Right atrium auricular region (tissue), 2 donors: ENCODE results near the gene FAM149A. TPM values are rescaled to one million over a fixed set of nuclear protein-coding genes. Genes with fewer than 3 reads are reported as not detected.

ENCODE experiments used
- DNase-seq: peaks from one replicate; pipeline ENCODE4 v3.0.0-alpha.2; 2019; ENCODE audit warnings: low spot score
- H3K27ac ChIP-seq, 2 donors: fragments of 200-600 bp; sonication (generic); 1 replicate in 1 of 2; 2 replicates in 1 of 2; pipeline ENCODE4 v1.5.1; 2016 to 2019
- H3K27me3 ChIP-seq, 2 donors: fragments of 200-600 bp; sonication (generic); one replicate each; pipeline versions ENCODE4 v1.5.1 to v1.6.0; 2017 to 2019
- H3K36me3 ChIP-seq: fragments of 200-600 bp; sonication (generic); one replicate; pipeline ENCODE4 v1.5.1; 2016
- H3K4me1 ChIP-seq, 2 donors: fragments of 200-600 bp; sonication (generic); one replicate each; pipeline versions ENCODE4 v1.5.1 to v1.6.0; 2017 to 2019
- H3K4me3 ChIP-seq, 2 donors: fragments of 200-600 bp; sonication (generic); 1 replicate in 1 of 2; 2 replicates in 1 of 2; pipeline ENCODE4 v1.5.1; 2017 to 2019; ENCODE audit warnings: mild to moderate bottlenecking in 1 of 2, moderate library complexity in 1 of 2
- H3K9me3 ChIP-seq, 2 donors: fragments of 200-600 bp; sonication (generic); one replicate each; pipeline ENCODE4 v1.5.1; 2019
- CTCF ChIP-seq, 2 donors: fragments of 200-600 bp; sonication (generic); IDR thresholded peaks; one replicate each; pipeline ENCODE4 v1.5.1; 2019; ENCODE audit warnings: antibody characterized with exemption in 2 of 2
- total RNA-seq, 2 donors: library from RNA; depleted of rRNA; stranded (reverse); fragments of >200 nt; gene quantifications; one replicate each; pipeline ENCODE4 v1.1.0, GENCODE V29; 2016

The FAM149A gene
- total RNA-seq, 2 donors from 2014 or later: 6.7 to 6.8 TPM

- no peak overlapping the region for H3K27ac ChIP-seq
- H3K36me3 ChIP-seq: no peaks in the 10 kb centered on the region
- H3K4me1 ChIP-seq: peaks cover 0 to 10% of the 10 kb centered on the region in 2 donors
- DNase-seq: no peak
- no peak for TF ChIP-seq CTCF (IDR thresholded peaks at IDR 0.05)
- H3K9me3 ChIP-seq: no peaks in the 10 kb centered on the region
- H3K4me3 ChIP-seq: no peak overlapping the region
- no peaks in the 10 kb centered on the region for H3K27me3 ChIP-seq
Measured at GRCh38 chr4:186107947-186108346, 3.4 kb downstream of the FAM149A start.

- no peaks in the 10 kb centered on the region for H3K27me3 ChIP-seq
- no peak for DNase-seq
- H3K4me3 ChIP-seq: no peak overlapping the region
- no peak for TF ChIP-seq CTCF (IDR thresholded peaks at IDR 0.05)
- H3K4me1 ChIP-seq: peaks cover 0 to 10% of the 10 kb centered on the region in 2 donors
- no peaks in the 10 kb centered on the region for H3K36me3 ChIP-seq
- no peak overlapping the region for H3K27ac ChIP-seq
- no peaks in the 10 kb centered on the region for H3K9me3 ChIP-seq
Measured at GRCh38 chr4:186108391-186108790, 3.9 kb downstream of the FAM149A start.

- H3K27me3 ChIP-seq: no peaks in the 10 kb centered on the region
- DNase-seq: no peak
- H3K27ac ChIP-seq: no peak overlapping the region
- TF ChIP-seq CTCF (IDR thresholded peaks at IDR 0.05): no peak
- no peak overlapping the region for H3K4me3 ChIP-seq
- H3K9me3 ChIP-seq: no peaks in the 10 kb centered on the region
- peaks cover 0 to 9% of the 10 kb centered on the region in 2 donors for H3K4me1 ChIP-seq
- H3K36me3 ChIP-seq: no peaks in the 10 kb centered on the region
Measured at GRCh38 chr4:186109245-186109644, 4.7 kb downstream of the FAM149A start.

- H3K27ac ChIP-seq: no peak overlapping the region
- no peak for TF ChIP-seq CTCF (IDR thresholded peaks at IDR 0.05)
- no peak overlapping the region for H3K4me3 ChIP-seq
- no peaks in the 10 kb centered on the region for H3K9me3 ChIP-seq
- no peak for DNase-seq
- no peaks in the 10 kb centered on the region for H3K36me3 ChIP-seq
- H3K4me1 ChIP-seq: no peaks in the 10 kb centered on the region
- H3K27me3 ChIP-seq: no peaks in the 10 kb centered on the region
Measured at GRCh38 chr4:186116697-186117096, 12.2 kb downstream of the FAM149A start.

GRCh38 chr4:186118582-186118981 lies 14.1 kb downstream of the FAM149A start:
- no peak overlapping the region for H3K27ac ChIP-seq
- no peak for TF ChIP-seq CTCF (IDR thresholded peaks at IDR 0.05)
- H3K9me3 ChIP-seq: no peaks in the 10 kb centered on the region
- H3K36me3 ChIP-seq: no peaks in the 10 kb centered on the region
- no peak overlapping the region for H3K4me3 ChIP-seq
- no peaks in the 10 kb centered on the region for H3K4me1 ChIP-seq
- H3K27me3 ChIP-seq: no peaks in the 10 kb centered on the region
- no peak for DNase-seq

GRCh38 chr4:186121057-186121456 lies 16.6 kb downstream of the FAM149A start:
- no peaks in the 10 kb centered on the region for H3K36me3 ChIP-seq
- no peaks in the 10 kb centered on the region for H3K4me1 ChIP-seq
- no peak for TF ChIP-seq CTCF (IDR thresholded peaks at IDR 0.05)
- H3K9me3 ChIP-seq: no peaks in the 10 kb centered on the region
- no peak for DNase-seq
- H3K27me3 ChIP-seq: no peaks in the 10 kb centered on the region
- no peak overlapping the region for H3K4me3 ChIP-seq
- H3K27ac ChIP-seq: no peak overlapping the region
